ENCODE results near the gene B4GALT2.

Gene B4GALT2

GRCh38 chr1:44029911-44030604 is 51.0 kb downstream of the B4GALT2 start:
- peak; percentile 78 for DNase-seq (ENCODE audit: low read depth)

GRCh38 chr1:44030605-44031251 is 51.7 kb downstream of the B4GALT2 start:
- DNase-seq (ENCODE audit: low read depth) = peak; percentile 37

GRCh38 chr1:44031252-44032169 is 52.5 kb downstream of the B4GALT2 start, which contains the start of gene SLC6A9:
Gene SLC6A9, minus strand, starts transcription at chr1:44031462. Its CDS starts 7,185 bp downstream, at chr1:44024277.
- DNase-seq (ENCODE audit: low read depth) = peak; percentile 38

GRCh38 chr1:44032170-44032790 is 53.3 kb downstream of the B4GALT2 start:
- no peak for DNase-seq (ENCODE audit: low read depth)

GRCh38 chr1:44033041-44033575 is 54.1 kb downstream of the B4GALT2 start:
- no peak for DNase-seq (ENCODE audit: low read depth)

GRCh38 chr1:44033756-44034155 is 54.7 kb downstream of the B4GALT2 start:
- no peak for DNase-seq (ENCODE audit: low read depth)

GRCh38 chr1:44034423-44034822 is 55.4 kb downstream of the B4GALT2 start:
- DNase-seq (ENCODE audit: low read depth) = no peak

GRCh38 chr1:44034976-44035716 is 56.1 kb downstream of the B4GALT2 start:
- DNase-seq (ENCODE audit: low read depth) = no peak

- no peak for DNase-seq (ENCODE audit: low read depth)
Measured at GRCh38 chr1:44035726-44036408, 56.9 kb downstream of the B4GALT2 start.

GRCh38 chr1:44036409-44037139 is 57.6 kb downstream of the B4GALT2 start:
- DNase-seq (ENCODE audit: low read depth) = peak; percentile 48

GRCh38 chr1:44037154-44037553 is 58.1 kb downstream of the B4GALT2 start:
- DNase-seq (ENCODE audit: low read depth) = no peak

- DNase-seq (ENCODE audit: low read depth) = no peak
Measured at GRCh38 chr1:44038876-44039657, 60.1 kb downstream of the B4GALT2 start.

GRCh38 chr1:44040418-44040817 is 61.4 kb downstream of the B4GALT2 start:
- DNase-seq (ENCODE audit: low read depth) = no peak
